DLD1 (cell line): ENCODE measurements around the gene NFYA.

ENCODE experiments used
- in situ Hi-C: cut with HindIII; loops from 2 replicates; pipeline ENCODE4 v1.10.0; 2017; ENCODE audit warnings: low sequenced_read_pairs

NFYA gene

DNA sequence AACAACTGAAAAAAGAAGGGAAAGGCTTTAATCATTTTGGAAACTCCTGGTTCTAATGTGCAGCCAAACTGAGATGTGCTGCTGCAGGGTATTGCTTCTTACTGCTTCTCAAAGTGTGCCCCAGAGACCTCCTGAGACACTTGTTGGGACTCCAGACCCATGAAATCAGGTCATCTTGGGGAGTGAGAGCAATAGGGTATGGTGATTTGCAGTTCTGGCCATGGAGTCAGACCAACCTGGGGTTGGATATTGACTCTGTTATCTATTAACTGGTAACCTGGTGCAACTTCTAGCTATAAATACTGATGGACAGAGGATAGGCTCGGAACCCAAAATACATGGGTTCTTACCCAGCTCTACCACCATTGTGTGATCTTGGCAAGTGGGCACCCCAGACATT is 26.7 kb upstream of the NFYA start:
- in situ Hi-C loops: no loop called here

DNA sequence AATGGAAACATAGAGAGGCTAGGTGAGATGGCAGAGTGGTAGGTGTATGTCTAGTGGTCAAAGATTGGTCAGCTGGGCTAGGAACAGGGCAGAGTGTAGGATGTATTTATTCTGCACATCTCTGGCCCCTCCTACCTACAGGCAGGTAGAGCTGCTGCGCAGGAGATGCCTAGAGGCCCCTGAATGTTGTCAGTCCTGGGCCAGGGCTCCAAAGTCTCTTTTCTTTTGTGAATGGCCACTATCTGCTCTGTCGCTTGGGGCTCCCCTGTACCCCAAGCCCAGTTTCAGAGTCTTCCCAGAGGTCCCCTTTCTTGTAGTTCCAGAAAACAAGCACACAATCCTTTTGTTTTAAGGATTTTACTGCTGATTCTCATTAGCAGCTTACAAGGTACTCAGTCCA is 25.5 kb upstream of the NFYA start:
- in situ Hi-C loops: no loop called here

DNA sequence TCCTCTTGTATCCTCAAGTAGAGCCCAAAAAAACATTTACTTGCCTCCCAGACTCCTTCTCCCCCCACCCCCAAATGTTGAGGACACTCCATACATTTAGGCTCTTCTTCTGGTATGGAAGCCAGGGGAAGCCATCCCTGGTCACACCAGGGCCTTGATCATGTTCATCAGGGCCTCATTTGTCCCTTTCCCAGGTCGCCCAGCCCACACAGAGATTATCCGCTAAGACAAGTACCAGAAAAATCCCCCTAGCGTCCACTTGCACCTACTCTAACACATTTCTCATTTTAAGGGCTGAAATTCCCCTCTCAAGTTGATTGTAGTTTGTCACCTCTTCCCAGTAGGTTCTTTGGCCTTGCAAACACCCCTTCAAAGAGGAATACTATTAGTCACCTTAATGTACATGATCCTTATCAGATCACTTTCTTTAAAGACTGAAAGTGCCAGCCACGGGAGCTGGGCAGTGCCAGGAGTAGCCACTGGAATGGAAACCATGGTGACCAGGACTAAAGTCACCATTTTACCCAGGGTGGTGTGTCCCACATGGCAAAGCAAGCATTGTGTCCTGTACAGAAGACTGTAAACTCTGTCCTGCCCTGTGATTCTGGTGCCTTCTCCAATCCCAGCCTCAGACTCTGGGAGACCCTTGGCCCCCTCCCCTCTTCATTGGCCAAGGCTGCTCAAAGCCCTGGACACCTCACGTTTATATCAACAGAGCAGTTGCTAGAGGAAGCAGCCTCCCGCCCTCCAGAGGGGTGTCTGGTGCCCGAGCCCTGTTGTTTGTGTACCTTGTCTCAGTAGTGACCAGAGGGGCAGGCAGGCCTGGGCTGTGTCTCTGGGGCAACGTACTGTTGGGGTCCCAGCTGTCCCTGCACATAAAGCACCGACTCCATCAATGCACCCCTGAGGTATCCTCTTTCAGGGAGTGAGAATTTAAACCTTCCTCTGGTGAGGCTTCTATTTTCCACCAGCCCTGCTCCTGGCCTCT is 24.7 kb upstream of the NFYA start:
- in situ Hi-C loops: no loop called here

DNA sequence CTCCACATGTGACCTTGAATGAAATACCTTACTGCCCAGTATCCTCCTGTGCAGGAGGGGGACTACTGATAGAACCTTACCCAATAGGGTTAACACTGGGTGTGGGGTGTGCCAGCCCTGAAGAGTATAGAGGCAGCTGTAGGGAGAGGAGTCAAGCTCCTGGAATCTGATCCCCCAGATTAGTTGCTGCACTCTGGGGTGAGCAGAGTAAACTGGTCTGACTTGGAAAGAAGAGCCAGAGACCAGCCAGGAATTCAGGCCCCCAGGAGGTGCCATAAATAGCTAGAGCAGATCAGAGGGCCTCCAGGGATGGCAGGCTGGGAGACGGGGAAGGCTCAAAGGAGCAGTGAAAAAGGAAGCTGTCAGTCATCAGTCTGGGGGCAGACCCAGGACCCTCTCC is 23.3 kb upstream of the NFYA start:
- in situ Hi-C loops: no loop called here

DNA sequence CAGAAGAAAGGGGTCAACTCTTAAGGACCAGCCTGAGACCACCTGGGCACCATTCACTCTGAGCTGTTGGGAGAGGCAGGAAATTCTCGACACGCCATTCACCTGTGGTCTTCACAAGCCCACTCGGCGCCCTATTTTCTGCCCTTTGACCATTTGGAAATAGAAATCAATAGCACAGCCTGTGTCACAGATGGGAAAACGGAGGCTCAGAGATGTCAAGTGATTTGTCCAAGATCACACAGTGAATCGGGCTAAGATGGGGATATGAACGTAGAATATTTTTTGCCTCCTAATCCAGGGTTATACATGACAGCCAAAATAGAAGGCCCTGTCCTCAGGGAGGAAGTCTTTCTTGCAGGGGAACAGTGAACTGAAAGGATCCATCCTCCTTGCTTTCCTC is 22.8 kb upstream of the NFYA start:
- in situ Hi-C loops: no loop called here

DNA sequence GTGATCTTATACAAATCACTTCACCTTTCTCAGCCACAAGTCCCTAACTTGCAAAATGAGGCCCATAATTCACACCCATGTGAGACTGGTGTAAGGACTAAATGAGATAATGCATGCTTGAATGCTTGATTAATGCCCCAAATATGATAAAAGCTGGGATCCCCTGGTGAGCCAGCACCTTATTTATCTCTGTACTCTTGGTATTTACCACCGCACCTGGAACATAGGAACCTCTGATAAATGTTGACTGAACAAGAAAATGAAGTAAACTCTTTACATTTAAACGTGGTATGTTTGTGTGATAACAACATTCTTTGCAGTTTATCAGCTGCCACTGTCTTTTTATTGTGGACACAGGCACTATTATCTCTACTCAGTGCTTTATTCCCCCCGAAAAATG is 22.2 kb upstream of the NFYA start:
- in situ Hi-C loops: no loop called here

DNA sequence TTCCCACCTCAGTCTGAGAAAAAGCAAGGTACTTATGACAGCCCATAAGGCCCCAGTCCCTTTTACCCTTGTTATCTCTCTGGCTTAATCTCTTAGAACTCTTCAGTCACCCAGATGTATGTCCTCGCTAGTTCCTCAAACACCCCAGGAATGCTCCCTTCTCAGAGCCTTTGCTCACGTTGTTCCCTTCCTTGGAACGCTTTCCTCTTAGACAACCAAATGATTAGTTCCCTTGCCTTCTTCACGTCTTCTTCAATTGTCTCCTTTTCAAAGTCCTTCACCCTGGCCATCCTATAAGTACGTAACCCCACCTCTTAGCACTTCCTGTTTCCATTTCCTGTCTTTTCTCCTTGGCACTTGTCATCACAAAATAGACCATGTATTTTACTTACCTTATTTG is 20.9 kb upstream of the NFYA start:
- in situ Hi-C loops: no loop called here

DNA sequence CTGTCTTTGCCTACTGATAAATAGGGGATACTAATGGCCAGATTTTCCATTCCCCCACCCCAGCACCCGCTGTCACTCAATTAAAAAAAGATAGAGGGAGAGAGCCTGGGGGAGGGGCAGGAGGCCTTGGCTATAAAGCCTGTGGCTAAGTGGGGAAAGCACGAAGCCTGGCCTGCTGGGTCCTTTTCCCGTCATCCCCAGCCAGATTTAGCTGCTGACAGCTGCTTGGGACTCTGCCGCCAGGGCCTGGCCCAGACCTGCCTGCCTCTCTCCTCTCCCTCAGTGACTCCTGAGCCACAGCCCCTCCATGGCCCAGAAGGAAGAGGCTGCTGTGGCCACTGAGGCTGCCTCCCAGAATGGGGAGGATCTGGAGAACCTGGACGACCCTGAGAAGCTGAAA is 19.7 kb upstream of the NFYA start, which contains the start of gene APOBEC2:
TSS of gene APOBEC2 (plus strand) at position 162 of the 400 bp plus-strand sequence. CDS start at position 308, 146 bp downstream.
- in situ Hi-C loops: no loop called here

DNA sequence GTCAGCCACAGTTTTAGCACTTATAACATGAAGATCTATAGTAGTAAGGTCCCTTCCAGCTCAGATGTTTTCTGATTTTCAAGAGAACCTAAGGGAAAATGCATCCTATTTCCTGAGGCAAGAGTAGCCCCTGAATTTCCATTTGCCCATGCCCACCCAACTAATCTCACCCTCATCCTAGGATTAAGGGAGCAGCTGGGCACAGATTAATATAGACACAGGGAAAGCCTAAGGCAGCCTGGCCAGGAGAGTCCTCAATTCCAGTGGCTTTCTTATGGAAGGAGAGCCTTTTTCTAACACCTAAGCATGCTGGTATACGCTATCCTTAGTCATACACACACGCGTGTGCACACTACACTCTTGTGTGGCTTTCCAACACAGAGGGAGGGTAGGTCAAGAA is 18.3 kb upstream of the NFYA start:
- in situ Hi-C loops: no loop called here

DNA sequence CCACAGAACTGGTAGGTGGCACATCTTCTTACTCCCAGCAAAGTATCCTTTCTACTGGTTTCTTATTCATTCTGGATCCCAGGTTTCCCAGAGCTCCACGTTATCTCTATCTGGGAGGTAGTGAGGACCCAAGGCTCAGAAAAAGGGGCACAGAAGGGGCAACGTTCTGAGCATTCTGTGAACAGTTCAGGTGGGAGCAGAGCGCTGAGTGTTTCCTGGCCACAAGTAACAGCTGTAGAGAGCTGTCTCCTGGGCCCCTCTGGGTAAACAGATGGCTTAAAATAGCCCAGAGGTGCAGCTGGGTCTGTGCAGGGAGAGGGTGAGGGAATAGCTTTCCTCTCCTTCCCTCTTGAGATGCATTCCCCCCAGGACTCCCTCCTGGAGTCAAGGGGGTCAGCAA is 17.6 kb upstream of the NFYA start:
- in situ Hi-C loops: no loop called here

DNA sequence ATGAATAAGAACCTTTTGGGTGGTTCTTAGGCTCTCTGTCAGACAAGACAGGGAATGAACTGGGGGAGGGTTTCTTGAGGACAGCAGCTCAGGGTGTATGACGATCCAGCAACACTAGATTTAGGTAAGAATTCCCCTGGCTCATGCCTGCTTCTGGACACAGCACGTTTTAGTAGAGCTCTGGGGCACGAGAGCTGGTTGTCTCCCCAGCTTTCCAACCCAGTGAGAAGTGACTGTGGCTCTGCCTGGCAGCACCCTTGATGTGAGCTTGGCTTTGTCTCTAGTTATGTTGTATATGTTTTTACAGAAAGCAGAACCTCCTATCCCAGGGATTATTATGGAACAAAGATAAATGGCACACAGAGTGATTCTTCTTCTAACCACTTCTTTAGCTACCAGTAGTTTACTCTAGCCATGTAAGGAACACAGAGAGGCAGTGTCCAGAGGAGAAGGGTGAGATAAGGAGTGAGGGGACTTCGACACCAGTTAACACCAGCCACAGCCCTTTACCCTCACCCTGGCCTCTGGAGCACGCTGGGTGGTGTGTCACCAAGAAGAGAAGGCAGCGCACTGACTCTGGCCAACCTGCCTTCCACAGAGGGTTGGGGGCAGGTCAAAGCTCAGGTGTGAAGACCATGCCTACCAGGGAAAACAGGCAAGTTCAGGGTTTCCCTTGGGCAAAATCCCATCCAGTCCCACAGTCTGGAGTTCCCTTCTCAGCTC is 15.8 kb upstream of the NFYA start:
- in situ Hi-C loops: no loop called here

DNA sequence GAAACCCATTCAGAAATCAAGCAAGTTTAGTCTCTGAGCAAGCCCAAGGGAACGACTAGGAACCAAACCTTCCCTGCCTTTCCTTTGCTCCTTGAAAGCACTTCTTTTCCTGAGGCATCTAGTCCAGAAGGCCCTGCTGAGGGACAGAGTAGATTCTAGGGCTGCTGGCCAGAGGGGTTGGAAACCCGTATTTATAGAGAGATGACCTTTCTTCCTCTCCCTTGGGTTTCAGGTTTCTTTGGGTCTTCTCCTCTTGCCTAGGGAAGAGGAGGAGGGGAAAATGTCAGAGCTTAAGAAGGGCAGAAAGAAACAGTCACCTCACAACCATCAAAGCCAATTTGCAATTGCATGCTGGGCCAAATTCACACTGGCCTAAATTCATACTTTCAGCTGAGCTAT is 14.0 kb upstream of the NFYA start:
- in situ Hi-C loops: no loop called here

DNA sequence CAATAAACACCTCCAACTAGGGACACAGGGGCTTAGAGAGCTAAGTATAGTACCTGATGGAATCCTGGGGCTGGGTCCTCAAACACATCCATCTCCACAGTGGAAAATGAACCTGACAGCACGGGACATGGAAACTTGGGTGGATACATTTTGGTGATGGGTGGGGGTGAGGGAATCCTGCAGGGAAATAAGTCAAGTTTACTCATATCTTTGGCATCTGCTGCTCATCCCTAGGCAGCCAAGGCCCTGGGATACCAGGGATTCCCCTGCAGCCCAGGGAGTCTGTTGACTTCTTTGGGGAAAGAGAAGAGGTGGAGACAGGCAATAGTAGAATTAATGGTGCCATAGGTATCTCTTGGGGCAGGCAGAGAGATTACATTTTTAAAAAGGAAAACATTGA is 13.2 kb upstream of the NFYA start:
- in situ Hi-C loops: no loop called here

DNA sequence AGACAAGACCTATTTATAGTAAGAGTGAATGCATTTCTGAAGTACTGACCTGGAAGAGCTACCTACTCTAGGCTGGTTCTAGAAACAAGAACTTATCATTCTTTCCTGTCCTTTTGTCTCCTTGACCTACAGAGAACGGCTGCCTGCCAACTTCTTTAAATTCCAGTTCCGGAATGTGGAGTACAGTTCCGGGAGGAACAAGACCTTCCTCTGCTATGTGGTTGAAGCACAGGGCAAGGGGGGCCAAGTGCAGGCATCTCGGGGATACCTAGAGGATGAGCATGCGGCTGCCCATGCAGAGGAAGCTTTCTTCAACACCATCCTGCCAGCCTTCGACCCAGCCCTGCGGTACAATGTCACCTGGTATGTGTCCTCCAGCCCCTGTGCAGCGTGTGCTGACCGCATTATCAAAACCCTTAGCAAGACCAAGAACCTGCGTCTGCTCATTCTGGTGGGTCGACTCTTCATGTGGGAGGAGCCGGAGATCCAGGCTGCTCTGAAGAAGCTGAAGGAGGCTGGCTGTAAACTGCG is 11.5 kb upstream of the NFYA start:
- in situ Hi-C loops: no loop called here

DNA sequence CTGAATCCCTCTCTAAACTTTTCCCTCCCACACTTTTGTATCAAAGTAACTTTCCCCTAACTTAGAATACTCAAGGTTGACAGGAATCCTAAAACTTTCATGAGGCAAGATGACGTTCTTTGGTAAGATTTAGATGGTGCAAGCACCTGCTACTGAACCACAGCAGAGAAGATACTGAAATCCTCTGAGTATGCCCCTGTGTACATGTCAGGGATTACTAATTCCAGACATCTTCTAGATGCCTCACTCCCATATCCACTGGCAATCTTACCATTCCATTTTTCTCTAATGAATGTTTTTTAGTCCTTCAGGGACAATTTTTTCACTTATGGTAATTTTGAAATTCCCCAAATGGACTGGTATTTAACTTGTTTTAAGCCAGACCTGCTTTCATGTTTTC is 10.7 kb upstream of the NFYA start:
- in situ Hi-C loops: no loop called here

DNA sequence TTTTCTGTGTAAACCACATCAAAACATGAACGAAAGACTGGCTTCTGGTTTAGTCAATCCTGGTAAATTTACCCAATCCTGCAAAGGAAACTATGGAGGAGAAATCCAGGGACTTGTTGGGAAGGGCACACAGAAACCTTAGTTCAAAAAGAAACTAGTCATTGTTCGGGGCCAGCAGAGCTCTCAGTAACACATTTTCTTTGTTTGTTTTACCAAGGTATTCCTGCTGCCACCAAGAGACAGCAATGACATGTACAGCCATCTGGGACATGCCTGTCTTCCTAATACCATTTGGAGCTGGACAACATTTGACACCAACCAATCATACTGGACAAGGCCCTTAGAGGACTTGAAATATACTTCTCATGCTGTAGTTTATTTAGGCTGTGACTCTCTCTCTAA is 8.9 kb upstream of the NFYA start:
- in situ Hi-C loops: no loop called here

DNA sequence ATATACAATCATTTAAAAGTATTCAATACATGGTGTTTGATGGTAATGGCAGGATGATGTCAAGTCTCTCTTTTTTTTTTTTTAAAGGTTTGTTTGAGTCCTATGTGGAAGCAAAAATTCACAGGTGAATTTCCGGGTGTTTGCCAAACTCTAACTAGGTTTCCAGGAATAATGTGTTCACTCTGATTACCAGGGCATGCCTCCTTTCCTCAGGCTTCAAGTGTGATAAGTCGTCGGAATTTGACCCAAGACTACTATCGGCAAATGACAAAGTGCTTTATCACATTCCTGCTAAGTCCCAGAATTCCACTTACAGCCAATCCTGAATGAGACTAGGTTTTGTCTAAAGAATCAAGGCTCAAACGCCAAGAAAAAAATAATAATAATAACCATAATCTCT is 7.9 kb upstream of the NFYA start:
- in situ Hi-C loops: no loop called here

DNA sequence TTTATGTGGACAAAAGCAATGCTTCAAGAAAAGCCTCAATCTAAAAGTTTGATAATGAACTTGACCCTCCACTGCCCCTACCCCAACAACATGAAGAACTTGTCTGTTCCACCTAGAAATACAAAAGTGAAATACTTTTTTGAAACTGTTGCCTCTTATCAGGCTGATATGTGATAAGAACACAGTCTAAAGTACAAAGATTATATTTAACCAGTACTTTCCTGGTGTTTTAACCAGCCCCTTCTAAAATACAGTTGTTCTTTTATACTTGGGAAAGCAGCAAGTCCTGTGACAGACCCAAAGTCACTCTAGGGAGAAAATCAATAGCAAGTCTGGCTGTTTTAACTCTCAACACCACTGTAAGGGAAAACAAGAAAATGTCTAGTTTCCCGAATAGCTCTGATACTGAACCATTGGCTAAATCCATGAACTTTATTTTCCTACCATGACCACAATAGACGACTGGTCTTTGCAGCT is 7.2 kb upstream of the NFYA start:
- in situ Hi-C loops: no loop called here

DNA sequence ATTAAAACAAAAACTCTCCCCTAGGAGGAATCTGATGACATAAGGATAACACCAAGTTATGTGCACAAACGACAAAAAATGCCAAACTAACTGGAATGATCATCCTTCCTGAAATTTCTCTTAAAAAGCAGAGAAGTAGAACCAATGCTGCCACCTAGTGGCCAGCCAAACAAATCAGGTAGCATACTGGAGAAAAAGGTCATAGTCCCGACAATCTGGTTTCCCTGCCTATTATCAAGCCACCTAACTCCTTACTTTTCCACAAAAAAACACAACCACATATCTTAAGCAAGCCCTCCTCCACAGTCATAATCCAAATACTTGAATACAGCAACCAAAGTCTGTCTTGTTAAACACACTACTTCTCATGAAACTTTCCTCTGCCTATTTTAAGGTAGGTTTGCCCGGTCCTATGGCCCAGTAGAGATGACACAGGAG is 5.9 kb upstream of the NFYA start:
- in situ Hi-C loops: no loop called here

DNA sequence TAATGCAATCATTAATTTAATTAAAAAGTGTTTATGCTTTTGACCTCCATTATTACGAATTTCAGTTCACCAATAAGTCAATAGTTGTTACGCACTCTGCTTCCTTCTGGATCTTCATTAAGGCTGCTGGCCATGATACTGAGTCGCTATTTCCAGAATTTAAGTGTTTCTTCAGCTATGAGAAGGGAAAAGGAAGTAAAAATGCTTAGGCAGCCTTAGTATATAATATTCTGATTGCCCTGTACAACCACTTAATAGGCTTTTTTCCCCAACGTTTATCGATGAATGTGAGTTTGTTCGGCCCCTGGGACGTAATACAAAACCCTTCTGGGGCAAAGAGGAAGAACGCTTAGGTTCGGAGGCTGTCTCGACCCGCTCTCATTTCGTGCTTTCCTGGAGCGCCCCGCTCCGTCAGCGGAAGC is 1.3 kb upstream of the NFYA start:
- in situ Hi-C loops: no loop called here
